ENCODE data around the gene TRIM28.
"Not testable (repeated sequence)": the region's sequence is repeated elsewhere in the genome, so short reads cannot be mapped to it uniquely, and the experiment has no call there.

The TRIM28 gene

GRCh38 chr19:58543826-58544590, at the start of gene TRIM28:
TRIM28 (plus strand) TSS chr19:58544064; CDS start chr19:58544758, 694 bp downstream.
- peak; percentile 100 for DNase-seq

GRCh38 chr19:58497634-58498170, 46.2 kb upstream of the TRIM28 start:
- no peak for DNase-seq

- DNase-seq: no peak
These were observed 45.4 kb upstream of the TRIM28 start for GRCh38 chr19:58498316-58499020.

GRCh38 chr19:58499021-58499927, 44.6 kb upstream of the TRIM28 start:
- peak; percentile 97 to 98 for DNase-seq

- no peak for DNase-seq
These were observed 43.6 kb upstream of the TRIM28 start for GRCh38 chr19:58500242-58500641.

- not testable (repeated sequence) for DNase-seq
These were observed 36.2 kb upstream of the TRIM28 start for GRCh38 chr19:58507602-58508223.

- DNase-seq: no peak
These were observed 34.2 kb upstream of the TRIM28 start for GRCh38 chr19:58509731-58510083.

GRCh38 chr19:58510084-58510862, 33.6 kb upstream of the TRIM28 start:
- no peak for DNase-seq

GRCh38 chr19:58511353-58512208, 32.3 kb upstream of the TRIM28 start, which contains the start of gene SLC27A5:
SLC27A5 (minus strand) TSS chr19:58511992; CDS start chr19:58511955, 37 bp downstream.
- DNase-seq: no peak

GRCh38 chr19:58513213-58513693, 30.6 kb upstream of the TRIM28 start:
- no peak for DNase-seq

GRCh38 chr19:58513694-58514563, 29.9 kb upstream of the TRIM28 start:
- DNase-seq: peak; percentile 92 to 95

- no peak for DNase-seq
These were observed 29.3 kb upstream of the TRIM28 start for GRCh38 chr19:58514564-58515022.

- DNase-seq: no peak
These were observed 28.6 kb upstream of the TRIM28 start for GRCh38 chr19:58515259-58515658.

- DNase-seq: no peak
These were observed 27.5 kb upstream of the TRIM28 start for GRCh38 chr19:58516246-58516836.

- DNase-seq: no peak
These were observed 26.7 kb upstream of the TRIM28 start for GRCh38 chr19:58516964-58517833.

- DNase-seq: no peak
These were observed 25.4 kb upstream of the TRIM28 start for GRCh38 chr19:58518256-58519086.

- DNase-seq: peak; percentile 43 to 56
These were observed 24.8 kb upstream of the TRIM28 start for GRCh38 chr19:58519087-58519354.

Data from CD4-positive, alpha-beta T cell treated with Interferon alpha-2 for 1 hour (primary cell).